ENCODE measurements around the gene RBM20. TPM values are rescaled to one million over a fixed set of nuclear protein-coding genes. Genes with fewer than 3 reads are reported as not detected.

RBM20 gene
- total RNA-seq, 4 donors from 2014 or later = 0.62 to 7.4 (median 3.9) TPM

GRCh38 chr10:110750931-110751330 is 106.8 kb downstream of the RBM20 start:
- ATAC-seq = no peak
- no peak for TF ChIP-seq POLR2AphosphoS5 (IDR thresholded peaks at IDR 0.05)
- no peak for TF ChIP-seq POLR2A (IDR thresholded peaks at IDR 0.05)
- TF ChIP-seq EP300 (IDR thresholded peaks at IDR 0.05) = no peak
- no peak for TF ChIP-seq CTCF (IDR thresholded peaks at IDR 0.05)

GRCh38 chr10:110751850-110752249 is 107.7 kb downstream of the RBM20 start:
- 52 to 74% methylated on average over 5 of the region's 6 CpGs for WGBS, 2 donors (ENCODE audit: low coverage in 1 of 2)
- no peak for ATAC-seq
- Histone ChIP-seq H3K36me3 (no peaks in the 10 kb centered on the region), H3K4me1 (peaks cover 0 to 6% (median 0%) of the 10 kb centered on the region in 3 donors), H3K27ac (no peak overlapping the region), H3K9me3 (peaks cover 0 to 8% (median 0%) of the 10 kb centered on the region in 3 donors), H3K4me3 (no peak overlapping the region), H3K27me3 (no peaks in the 10 kb centered on the region)
- TF ChIP-seq POLR2A (IDR thresholded peaks at IDR 0.05) = no peak
- TF ChIP-seq POLR2AphosphoS5 (IDR thresholded peaks at IDR 0.05) = no peak
- TF ChIP-seq CTCF (IDR thresholded peaks at IDR 0.05) = no peak
- TF ChIP-seq EP300 (IDR thresholded peaks at IDR 0.05) = no peak

More at GRCh38 chr10:110750931-110751330, 106.8 kb downstream of the RBM20 start:
- H3K36me3 ChIP-seq = no peaks in the 10 kb centered on the region
- H3K9me3 ChIP-seq = peaks cover 0 to 8% (median 0%) of the 10 kb centered on the region in 3 donors
- peaks cover 0 to 10% (median 0%) of the 10 kb centered on the region in 3 donors for H3K4me1 ChIP-seq
- no peak overlapping the region for H3K27ac ChIP-seq
- H3K4me3 ChIP-seq = no peak overlapping the region
- WGBS, 2 donors (ENCODE audit: low coverage in 1 of 2) = 80% methylated on average over 2 of the region's 2 CpGs; no CpG with 5 or more reads in 1 of the 2 donors
- no peaks in the 10 kb centered on the region for H3K27me3 ChIP-seq

DNA sequence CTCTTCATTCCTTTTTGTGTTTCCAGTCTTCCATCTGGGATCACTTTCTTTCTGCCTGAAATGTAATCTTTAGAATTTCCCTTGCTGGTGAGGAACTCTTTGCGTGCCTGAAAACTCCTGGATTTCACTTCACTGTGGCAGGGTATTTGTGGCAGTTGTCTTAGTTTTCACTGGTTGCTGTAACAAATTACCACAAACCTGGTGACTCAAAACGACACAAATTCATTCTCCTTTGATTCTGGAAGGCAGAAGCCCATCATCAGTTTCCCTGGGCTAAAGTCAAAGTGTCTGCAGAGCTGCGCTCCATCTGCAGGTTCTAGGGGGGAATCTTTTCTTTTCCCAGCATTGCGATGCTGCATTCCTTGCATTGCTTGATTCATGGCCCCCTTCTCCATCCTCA is 109.3 kb downstream of the RBM20 start:
- Histone ChIP-seq H3K27me3 (no peaks in the 10 kb centered on the region), H3K9me3 (peaks cover 0 to 8% (median 0%) of the 10 kb centered on the region in 3 donors), H3K36me3 (no peaks in the 10 kb centered on the region), H3K27ac (no peak overlapping the region), H3K4me3 (no peak overlapping the region), H3K4me1 (no peaks in the 10 kb centered on the region)
- 78 to 86% methylated on average over 3 to 4 of the region's 4 CpGs for WGBS, 2 donors (ENCODE audit: low coverage in 1 of 2)
- TF ChIP-seq CTCF (IDR thresholded peaks at IDR 0.05) = no peak
- no peak for TF ChIP-seq EP300 (IDR thresholded peaks at IDR 0.05)
- TF ChIP-seq POLR2AphosphoS5 (IDR thresholded peaks at IDR 0.05) = no peak
- no peak for TF ChIP-seq POLR2A (IDR thresholded peaks at IDR 0.05)
- no peak for ATAC-seq

DNA sequence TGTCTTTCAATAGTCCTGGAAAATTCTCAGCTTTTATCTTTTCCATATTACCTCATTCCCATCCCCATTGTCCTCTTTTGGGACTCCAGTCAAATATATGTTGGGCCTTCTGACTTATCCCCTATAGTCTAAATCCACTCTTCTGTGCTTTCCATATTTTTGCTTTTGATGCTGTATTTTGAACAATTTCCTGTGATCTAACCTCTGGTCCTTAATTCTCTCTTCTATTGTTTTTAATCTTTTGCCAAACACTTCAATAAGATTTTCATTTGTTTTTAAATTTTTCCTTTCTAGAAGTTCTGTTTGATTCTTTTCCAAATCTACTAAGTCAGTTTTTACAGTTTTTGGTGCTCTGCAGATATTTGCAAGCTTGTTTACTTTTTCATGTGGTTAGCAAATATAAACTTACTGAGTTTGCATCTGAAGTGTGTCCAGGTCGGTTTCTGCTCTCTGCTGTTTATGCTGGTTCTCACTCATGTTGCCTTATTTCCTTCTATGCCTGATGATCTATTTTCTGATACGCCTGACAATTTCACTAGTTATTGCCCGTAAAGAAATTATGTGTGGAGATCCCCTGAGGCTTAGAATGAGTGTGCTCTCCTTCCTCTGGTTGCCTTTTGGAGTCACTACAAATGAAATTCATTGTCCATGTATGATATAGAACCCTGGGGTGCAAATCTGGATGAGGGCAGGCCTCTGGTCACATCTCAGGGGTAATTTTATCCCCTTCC is 110.4 kb downstream of the RBM20 start:
- no peak overlapping the region for H3K27ac ChIP-seq
- WGBS, 2 donors (ENCODE audit: low coverage in 1 of 2) = 83% methylated on average over 3 of the region's 3 CpGs; no CpG with 5 or more reads in 1 of the 2 donors
- ATAC-seq = no peak
- no peaks in the 10 kb centered on the region for H3K36me3 ChIP-seq
- H3K4me3 ChIP-seq = no peak overlapping the region
- no peaks in the 10 kb centered on the region for H3K27me3 ChIP-seq
- H3K9me3 ChIP-seq = peaks cover 0 to under 1% (median 0%) of the 10 kb centered on the region in 3 donors
- H3K4me1 ChIP-seq = no peaks in the 10 kb centered on the region
- TF ChIP-seq CTCF (IDR thresholded peaks at IDR 0.05) = no peak

- TF ChIP-seq CTCF (IDR thresholded peaks at IDR 0.05) (no peak), POLR2AphosphoS5 (IDR thresholded peaks at IDR 0.05) (no peak), POLR2A (IDR thresholded peaks at IDR 0.05) (no peak), EP300 (IDR thresholded peaks at IDR 0.05) (no peak)
- Histone ChIP-seq H3K9me3 (no peaks in the 10 kb centered on the region), H3K4me1 (no peaks in the 10 kb centered on the region), H3K36me3 (no peaks in the 10 kb centered on the region), H3K27ac (no peak overlapping the region), H3K4me3 (no peak overlapping the region), H3K27me3 (no peaks in the 10 kb centered on the region)
- WGBS, 2 donors (ENCODE audit: low coverage in 1 of 2) = 53 to 100% methylated on average over 3 of the region's 6 CpGs
- ATAC-seq = no peak
These were observed 111.6 kb downstream of the RBM20 start for GRCh38 chr10:110755781-110756180.

All from gastroesophageal sphincter (tissue), 4 donors.